Ramos (cell line): ENCODE measurements around the gene ATE1.
"Not testable (repeated sequence)": the region's sequence is repeated elsewhere in the genome, so short reads cannot be mapped to it uniquely, and the experiment has no call there.

ENCODE experiments used
- in situ Hi-C: fragments of 300-500 bp; cut with MboI; formaldehyde crosslinking; loops from one replicate; pipeline ENCODE4 v1.14.3; 2022; ENCODE audit warnings: low sequenced_read_pairs; ENCODE audit not compliant: unreplicated experiment

Gene ATE1

DNA sequence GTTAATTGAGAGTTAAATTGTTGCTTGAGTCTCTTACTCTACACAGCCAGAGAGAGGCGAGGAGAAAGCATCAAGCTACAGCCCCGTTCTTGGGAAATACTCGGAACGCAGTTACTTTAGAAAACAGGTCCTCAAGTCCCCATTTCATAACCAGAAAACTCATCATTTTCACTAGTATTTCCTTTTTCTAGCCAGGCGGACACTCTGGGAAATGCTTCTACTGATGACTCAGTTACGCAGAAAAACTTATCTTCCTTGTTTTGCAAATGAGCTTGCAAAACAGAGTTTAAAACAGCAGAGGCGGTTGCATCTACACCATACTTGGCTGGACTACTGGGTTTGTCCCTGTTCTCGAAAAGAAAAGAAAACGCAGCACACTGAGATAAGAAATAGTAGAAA lies 218.2 kb downstream of the ATE1 start:
- in situ Hi-C loops = no loop called here

DNA sequence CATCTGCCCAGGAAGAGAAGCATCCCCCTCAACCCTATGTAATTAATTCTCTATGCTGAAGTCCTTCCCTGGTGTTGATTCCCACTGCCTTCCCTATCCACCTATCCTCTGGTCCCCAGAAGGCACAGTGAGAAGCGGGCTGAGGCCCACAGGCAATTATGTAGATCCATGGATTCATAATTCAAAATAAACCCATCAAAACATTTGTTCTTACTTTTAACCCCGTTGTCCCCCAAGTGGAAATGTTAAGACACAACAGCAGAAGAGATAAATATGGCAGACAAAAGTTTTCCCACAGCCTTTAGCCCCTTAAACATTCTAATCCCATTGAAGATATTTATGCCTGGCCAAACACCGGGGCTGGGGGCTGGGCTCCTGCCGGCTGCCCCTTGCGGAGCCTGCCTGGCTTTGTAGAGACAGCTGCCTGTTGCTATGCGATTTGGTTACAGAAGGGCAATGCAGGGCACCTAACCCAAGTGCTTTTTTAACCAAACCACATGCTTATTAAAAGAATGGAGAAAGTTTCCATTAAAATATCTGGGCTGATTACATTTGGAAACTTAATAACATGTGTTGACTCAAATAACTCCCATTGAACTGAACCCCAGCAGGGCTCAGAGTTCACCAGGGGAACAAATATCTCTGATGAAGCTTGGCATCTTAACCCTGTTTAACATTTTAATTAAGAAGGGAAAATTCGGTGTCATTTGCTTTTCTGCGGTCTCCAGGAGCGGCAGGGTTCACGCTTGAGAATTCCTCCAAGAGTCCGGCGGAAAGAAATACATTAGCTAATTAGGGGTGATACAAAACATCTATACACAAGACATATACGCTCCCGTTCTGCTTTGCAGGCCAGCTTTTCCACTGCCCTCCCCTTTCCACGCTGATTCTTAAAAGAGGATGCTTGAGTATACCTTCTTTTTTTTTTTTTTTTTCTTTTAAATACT lies 218.8 kb downstream of the ATE1 start:
- in situ Hi-C loops = no loop called here

DNA sequence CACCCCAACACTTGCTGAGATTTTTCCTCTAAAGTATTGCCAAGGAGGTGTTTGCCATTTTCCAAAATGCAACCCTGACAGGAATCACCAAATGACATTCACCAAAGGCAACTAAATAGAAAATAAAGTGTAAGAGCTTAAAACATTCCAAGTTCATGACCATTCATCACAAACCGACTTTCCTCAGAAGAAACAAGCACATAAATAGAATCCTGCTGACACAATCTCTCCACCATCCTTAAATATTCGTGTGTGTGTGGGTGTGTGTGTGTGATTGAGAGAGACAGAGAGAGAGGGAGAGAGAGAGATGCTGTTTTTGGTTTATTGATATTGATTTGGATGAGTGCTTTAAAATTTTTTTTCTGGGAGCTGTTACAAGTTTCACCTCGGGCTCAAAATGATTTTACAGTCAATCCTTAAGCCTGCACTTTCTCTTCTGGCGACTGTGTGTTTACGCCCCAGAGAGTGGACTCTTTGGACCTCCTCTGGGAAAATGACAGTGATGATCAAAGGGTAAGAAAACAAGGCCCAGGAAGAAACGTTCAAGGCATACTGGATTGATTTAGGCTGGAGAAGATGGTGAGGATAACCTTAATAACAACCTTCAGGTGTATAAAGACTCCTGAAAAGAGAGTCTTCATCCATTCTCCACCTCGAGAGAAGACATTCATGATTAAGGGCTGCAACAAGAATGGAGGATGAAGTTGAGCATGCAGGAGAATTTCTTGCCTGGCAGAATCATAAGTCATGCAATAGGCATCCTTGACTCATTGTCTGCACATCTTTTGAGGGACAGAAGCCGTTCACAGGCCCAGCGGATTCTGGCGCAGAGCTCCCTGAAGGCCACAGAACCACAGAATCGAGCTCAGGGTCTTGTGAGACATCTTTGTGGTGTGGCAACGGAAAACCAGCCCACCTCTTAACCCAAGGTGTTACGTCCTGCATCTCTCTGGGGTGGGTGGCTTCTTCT lies 225.2 kb downstream of the ATE1 start:
- in situ Hi-C loops = no loop called here

DNA sequence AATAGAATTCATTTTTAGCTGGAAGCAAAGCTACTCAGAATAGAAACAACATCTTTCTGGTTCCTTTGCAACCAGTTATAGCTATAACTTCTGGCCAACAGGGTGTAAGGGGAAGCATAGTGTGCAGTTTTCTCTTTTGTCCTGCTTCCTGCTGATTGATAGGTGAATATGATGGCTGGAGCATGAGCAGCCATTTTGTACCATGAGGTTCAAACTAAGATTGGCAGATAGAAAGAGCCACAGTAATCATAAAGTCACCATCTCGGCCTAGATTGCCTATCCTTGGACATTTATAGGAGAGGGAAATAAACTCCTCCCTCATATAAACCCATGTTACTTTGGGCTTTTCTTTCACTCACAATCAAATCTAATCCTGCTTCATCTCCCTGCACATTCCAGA lies 227.4 kb downstream of the ATE1 start:
- in situ Hi-C loops = no loop called here

DNA sequence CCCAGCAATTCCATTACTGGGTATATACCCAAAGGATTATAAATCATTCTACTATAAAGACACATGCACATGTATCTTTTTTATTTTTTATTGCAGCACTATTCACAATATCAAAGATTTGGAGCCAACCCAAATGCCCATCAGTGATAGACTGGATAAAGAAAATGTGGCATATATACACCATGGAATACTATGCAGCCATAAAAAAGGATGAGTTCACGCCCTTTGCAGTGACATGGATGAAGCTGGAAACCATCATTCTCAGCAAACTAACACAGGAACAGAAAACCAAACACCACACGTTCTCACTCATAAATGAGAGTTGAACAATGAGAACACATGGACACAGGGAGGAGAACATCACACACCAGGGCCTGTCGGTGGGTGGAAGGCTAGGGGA lies 228.1 kb downstream of the ATE1 start:
- in situ Hi-C loops = not testable (repeated sequence)

DNA sequence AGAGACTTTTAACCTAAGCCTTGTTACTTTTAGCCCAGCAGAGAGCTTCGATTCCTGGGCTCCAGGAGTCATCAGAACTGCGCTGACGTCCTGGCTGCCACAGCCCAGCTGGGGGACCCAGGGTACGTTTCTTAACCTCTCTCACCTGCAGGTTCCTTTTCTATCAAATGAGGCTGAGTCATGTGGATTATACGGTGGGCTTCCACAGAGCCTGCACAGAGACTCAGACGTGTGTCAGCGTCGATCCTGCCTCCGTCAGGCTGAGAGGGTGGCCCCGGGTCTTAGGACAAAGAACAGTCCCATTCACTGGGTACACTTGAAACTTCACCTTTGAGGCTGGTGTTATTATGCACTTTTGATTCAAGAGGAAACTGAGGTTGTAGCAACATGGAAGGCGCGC lies 228.9 kb downstream of the ATE1 start:
- in situ Hi-C loops = no loop called here

GRCh38 chr10:121698336-121698735 lies 229.5 kb downstream of the ATE1 start:
- in situ Hi-C loops = no loop called here

- in situ Hi-C loops = no loop called here
These were observed 231.0 kb downstream of the ATE1 start for GRCh38 chr10:121696854-121697253.

GRCh38 chr10:121695731-121696464 lies 231.9 kb downstream of the ATE1 start:
- in situ Hi-C loops = no loop called here

- in situ Hi-C loops = no loop called here
These were observed 232.7 kb downstream of the ATE1 start for GRCh38 chr10:121694966-121695643.

GRCh38 chr10:121694327-121694965 lies 233.4 kb downstream of the ATE1 start:
- in situ Hi-C loops = no loop called here

- in situ Hi-C loops = no loop called here
These were observed 235.2 kb downstream of the ATE1 start for GRCh38 chr10:121692626-121693025.

GRCh38 chr10:121690970-121691369 lies 236.9 kb downstream of the ATE1 start:
- in situ Hi-C loops = no loop called here
